Stimulated activated CD8-positive, alpha-beta memory T cell treated with anti-CD3 and anti-CD28 coated beads, Interleukin-2, amount 100 ng/mL, for 48 hours (primary cell): ENCODE measurements around the gene SVIL.
"Not testable (repeated sequence)": the region's sequence is repeated elsewhere in the genome, so short reads cannot be mapped to it uniquely, and the experiment has no call there.

Experiments
- DNase-seq, 2 donors: peaks; one replicate each; pipeline ENCODE4 v3.0.0-alpha.2; 2020; ENCODE audit warnings: low read depth in 2 of 2

The SVIL gene

DNA sequence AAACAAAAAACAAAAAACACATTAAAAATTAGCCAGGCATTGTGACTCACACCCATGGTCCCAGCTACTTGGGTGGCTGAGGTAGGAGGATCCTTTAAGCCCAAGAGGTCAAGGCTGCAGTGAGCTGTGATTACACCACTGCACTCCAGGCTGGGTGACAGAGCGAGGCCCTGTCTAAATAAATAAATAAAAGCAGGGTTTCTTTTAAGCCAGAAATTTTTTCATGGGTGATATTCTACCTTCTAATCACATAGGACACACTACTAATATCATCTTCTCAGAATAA lies 14.2 kb upstream of the SVIL start:
- no peak for DNase-seq

DNA sequence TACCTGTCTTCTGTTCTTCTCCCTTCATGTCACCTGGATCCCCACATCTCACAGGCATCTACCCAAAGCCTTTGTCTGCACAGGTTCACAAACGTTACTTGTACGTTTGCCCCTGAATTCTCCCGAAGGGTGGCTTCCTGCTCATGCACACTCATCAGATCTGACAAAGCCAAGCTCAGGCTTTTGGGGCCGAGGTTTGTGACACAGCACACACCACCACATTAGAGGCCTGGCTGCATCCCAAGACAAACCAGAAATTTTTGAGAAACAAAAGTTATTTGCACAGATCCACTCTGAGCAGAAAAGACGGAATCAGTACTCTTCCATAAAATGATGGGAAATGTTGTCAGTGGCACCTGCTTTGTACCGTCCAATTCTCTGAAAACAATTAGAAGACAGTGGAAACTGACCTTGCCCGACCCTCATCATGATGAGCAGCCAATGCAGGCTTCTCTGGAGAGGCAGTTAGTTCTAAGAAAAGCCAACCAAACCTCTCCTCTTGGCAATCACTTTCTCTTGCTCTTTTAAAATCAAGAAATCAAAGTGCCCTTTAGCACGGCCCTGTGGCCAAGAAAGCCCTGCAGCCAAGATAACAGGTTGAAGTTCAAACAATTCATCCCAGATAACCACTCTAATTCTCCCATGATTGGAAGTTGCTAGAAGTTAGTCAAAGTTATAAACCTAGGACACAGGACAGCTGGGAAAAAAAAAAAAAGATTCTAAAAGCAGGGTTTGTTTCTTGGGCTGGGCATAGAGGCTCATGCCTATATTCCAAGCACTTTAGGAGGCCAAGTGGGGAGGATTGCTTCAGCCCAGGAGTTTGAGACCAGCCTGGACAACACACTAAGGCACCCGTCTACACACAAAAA lies 13.6 kb upstream of the SVIL start:
- DNase-seq: peak in 1 of 2 donors; percentile 17

DNA sequence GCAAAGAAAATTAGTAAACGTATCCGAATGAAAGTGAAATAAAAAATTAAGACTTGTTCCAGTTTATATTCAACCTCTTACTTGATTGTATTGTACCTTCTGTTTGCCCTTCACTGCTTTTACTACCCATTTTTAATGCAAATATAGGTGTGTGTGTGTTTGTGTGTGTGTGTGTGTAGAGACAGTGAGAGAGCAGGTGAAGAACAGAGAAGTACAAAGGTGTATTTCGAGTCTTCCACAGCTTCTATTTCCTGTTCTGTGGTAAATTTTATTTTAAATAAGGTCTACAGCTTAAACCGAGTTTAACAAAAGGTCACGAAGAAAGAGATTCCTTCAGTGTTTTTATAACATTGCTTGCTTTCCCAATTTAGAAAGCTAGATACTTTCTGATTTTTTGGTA lies 12.7 kb upstream of the SVIL start:
- DNase-seq: no peak

DNA sequence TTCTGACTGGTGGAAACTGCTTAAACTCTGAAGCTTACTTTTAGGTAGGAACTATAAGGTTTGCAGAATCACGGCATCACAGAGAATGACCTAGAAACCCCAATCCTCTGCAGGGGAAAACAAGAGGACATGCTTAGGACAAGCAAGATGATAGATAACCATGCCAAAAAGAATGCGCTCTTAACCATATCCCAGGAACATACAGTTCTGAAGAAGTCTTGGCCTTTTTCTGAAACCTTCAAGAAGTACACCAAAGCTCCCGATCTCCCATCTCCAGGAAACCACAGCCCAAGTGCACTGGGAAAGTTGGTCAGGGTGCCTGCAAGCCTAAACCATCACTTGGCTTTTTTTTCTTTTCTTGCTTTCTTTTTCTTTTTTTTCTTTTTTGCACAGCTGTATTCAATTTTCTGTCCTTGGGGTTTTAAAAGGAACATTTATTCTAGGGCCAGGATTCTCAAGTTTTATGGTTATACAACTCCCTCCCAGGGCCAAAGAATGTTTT lies 12.2 kb upstream of the SVIL start:
- no peak for DNase-seq

DNA sequence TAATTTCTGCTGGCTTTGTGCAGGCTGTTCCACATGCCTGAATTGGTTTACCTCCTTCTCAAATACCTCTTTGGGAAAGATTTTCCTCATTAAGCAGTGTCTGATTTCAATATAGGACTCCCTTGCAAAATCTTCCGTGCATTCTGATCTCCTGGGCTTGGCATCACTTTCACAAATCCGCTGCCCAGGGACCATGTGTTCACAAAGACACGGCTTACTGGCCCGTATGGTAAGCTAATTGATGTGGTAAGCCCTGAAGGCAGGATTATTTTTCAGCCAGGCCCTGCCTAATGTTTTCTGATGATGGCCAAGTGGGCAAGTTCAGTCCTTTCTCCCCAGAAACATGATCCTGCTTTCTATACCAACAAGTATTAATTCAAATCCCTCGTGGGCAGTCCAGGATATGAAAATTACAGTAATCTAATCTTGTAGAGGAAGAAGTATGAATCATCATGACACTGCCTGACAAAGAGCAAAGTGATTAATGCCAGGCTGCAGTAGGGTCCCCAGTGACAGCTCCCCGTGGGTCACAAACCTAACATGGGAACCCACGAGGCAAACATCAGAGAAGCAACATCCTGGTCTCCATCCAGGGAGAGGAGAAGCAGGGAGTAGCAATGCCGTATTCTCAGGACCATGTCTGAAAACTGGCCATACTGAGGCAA lies 11.6 kb upstream of the SVIL start:
- no peak for DNase-seq

DNA sequence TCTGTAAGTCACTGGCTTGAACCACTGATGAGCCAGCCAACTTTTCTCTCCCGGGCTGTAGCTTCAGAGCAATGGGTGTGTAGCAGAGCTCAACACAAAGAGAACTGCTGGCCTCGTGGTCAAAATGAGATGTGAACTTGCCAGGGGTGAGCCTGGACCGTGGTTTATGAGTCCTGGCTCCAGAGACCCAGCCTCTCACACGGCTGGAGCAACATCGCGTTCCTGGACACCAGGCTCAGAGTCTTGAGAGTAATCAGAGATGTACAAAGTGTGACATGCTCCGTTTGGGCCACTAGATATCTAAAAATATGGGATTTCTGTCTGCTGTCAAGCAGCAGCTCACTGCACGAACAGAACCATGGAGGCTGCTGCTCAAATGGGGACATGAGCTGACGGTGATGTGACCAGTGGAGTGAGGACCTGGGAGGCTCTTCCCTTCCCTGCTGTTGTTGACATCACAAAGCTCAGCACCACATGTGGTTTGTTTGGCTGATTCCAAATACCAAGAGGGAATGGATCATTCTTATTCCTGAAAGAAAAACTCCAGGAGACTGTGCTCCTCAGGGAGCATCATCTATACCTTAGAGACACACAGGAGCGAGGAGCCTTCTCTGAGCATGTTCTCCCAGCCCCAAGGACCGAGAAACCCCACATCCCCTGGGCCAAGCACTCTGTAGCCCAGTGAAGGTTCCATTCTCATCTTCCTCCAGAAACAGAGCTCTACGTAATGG lies 9.2 kb upstream of the SVIL start:
- DNase-seq: no peak

DNA sequence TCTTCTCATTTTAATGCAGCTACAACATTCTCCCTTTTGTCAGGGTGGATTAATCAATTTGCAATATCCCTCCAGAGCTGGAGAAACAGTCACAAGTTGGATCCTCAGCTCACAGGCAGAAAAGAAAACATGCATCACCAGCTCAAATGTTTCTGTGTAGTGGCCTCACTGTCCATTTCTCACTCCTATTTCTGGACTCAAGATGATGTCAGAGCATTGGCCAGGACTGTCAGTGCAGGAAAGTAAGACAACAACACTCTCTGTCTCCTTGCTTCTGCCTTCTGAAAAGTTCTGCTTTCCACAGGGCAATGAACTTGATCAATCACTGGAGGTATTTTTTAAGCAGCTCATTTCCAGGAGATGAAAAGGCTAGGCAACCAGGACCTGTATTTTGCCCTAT lies 8.2 kb upstream of the SVIL start:
- DNase-seq: no peak

DNA sequence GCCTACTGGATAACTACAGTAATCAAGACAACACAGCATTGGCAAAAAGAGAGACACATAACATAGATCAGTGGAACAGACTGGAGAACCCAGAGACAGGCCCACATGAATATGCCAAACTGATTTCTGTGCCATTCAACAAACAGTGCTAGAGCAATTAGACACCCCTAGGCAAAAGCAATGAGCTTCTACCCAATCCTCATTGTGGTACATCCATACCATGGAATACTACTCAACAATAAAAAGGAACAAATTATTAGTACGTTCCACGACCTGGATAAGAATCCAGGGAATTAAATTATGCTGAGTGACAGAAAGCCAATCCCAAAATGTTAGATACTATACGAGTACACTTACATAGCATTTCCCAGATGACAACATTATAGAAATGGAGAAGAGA lies 2.8 kb upstream of the SVIL start:
- no peak for DNase-seq

DNA sequence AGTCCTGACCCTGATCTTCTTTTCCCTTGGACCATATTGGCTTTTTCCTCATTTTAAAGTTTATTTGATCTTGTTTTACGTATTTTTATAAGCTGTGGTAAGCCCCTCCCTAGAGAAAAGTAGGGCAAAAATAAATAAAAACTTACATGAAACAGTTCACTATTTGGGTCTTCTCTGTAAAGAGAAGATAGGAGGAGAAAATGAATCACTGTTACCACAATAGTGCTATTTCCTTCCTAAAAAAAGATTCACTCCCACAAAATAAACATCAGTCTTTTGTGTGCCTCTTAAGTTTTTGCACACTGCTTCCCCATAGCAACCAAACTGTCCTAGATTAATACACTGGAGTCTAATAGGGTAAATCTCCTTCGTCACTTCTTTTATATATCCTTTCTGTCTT lies 1.4 kb upstream of the SVIL start:
- DNase-seq: no peak

DNA sequence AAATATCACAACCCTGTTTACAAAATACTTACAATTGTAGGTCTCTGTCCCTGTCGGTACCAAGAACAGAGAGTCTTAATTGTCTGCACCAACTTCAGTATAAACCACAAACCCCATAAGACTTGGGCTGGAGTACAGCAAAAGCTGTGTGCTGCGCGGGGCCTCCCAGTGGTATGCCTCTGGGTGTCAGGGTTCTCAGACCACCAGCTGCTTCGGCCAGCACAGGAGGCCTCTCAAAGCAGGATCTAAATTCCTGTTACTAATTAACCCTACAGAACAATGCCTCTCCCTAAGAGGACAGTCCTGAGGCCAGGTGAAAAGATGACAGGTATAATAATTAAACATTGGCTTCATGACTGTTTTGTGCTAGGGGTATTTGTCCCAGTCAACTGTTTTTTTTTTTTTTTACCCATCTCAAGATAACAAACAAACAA lies 957 bp upstream of the SVIL start:
- DNase-seq: no peak

DNA sequence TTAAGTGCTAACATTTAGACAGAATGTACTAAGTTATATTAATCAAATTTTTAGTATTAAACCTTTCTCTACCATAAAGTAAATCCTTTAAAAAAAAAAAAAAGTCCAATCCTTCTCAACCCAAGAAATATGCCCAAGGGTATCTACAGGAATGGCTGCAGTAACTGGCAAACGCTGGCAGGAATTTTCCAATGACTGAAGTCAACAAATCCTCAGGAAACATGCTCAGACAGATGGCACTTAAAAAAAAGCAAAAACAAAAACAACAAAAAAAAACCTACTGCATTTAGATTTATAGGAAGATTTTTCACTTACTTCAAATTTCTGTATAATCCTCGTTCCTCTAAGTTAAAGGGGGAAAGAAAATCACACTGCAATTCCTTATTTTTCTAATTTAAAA lies 666 bp downstream of the SVIL start:
- no peak for DNase-seq

DNA sequence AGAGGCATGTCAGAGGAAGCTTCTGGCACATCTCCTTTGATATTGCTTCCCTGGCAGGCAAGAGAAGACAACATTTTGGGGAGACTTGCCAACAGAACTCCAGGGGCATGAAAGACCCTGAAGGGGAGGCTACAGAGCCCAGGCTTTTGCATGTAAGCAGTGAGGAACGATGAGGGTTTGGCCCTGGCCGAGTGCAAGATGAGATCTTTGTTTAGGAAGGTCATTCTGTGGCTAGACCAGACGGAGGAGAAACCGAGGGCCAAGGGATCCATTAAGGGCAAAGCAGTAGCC lies 3.8 kb downstream of the SVIL start:
- no peak for DNase-seq

DNA sequence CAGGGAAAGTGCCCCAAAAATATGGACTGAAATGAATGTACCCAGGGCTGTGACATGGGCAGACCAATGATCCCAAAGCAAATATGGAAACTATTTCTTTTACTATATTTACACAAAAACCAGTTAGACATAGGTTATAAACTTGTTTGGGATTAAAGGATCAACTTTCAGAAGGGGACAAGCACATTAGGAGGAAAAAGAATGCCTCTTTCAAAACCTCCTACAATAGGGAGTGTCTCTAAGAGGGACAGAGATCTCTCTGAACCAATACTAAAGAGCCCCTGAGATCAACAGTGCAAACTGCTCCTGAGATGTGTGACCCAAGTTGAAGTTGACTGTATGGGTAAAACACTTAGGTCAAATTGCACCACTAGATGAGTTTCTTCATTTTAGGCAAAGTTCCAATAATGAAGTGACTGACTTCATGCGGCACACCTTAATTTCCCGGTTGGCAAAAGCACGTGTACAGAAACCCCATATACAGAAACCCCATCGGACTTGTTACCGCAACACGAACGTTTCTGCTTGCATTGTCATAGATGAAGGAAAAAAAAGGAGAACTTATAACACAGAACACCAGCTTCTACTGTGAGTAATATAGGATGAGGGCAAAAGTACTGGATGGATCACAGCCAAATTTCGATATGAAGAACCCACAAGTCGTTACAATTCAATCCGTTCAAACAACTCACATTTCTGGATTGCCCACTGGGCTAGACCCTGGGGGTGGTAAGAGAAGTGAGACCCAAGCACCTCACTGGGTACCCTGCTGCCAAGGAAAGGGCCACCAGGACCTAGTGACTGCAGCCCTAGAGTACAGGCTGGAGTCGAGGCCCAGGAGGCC lies 4.3 kb downstream of the SVIL start:
- DNase-seq: no peak

DNA sequence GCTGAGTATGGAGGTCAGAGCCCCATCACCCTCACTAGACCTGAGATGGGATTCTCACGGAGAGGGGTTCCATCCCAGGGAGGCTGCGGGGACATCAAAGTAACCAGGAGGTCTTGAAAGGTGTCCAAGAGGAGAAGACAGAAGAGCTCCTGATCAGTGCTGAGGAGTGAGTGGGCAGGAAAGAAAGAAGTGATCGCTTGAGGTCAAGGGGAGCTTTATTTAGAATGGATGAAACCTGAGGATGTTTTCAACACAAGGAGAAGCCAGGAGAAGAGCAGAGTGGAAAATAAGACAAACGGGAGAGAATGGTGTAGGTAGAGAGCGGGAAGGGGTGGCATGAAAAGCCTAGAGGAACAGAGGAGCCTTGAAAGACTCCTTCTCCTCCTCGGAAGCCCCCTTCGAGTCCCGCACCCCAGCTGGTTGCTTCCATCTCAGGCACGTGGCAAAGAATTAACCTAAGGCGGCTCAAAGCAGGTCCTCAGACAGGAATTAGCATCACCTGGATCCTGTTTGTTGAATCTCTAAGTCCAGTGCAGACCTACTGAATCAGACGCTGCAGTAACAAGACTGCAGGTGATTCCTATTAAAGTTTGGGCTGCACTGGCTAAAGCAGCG lies 5.8 kb downstream of the SVIL start:
- no peak for DNase-seq

DNA sequence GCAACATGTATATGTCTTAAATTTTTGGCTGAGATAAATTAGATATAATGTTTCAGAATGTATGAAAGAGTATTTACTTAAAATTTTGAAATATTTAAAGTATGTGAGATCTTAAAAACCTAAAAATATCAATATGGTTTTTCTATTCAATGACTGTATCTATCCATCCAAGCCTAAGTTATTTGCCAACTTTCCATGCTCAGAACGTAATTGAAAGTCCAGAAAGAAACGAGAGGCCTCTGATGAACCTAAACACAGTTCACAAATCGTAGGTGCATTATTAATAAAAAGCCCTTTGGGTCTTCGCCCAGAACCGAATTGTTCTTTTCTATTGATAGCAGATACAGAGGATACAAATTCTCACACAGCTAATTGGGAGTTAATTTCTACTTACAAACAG lies 6.5 kb downstream of the SVIL start:
- no peak for DNase-seq

DNA sequence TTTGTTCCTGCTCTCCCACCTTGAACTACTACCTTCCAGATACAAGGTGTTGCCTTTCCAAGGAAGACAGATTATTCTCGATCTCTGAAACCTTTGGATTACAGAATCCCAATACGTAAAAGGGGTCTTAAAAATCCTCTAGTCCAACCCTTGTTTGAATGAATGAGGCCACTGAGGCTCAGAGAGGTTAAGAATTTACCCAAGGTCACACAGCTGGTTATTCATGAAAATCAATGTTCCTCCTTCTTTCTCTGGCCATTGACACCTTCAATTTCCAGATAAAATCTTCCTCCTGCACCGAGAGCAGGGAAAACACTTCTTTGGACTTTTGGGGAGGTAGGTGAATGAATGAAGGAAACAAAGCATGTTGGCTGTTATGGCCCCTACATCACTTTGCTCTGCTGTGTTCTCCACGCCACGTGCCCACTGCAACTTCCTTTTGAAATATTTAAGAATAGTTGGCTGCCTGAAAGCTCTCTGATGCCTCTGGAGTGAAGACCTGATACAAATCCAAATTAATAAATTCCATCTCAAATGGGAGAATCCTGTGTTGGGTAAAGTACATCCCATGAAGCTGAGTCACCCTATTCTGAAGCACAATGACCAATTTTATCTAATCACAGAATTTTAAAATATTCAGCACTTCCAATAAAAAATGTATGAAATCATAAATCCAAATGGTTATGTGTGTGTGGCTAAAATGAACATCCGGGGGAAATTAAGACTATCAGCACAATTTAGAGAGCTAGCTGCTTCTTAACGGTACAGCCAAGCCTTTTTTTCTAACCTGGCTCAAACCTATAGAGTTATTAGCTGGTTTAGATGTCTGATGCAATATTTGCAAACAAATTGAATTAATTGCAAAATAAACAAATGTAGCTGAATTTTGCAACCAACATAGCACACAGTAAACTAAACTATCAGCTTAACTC lies 7.3 kb downstream of the SVIL start:
- DNase-seq: no peak

DNA sequence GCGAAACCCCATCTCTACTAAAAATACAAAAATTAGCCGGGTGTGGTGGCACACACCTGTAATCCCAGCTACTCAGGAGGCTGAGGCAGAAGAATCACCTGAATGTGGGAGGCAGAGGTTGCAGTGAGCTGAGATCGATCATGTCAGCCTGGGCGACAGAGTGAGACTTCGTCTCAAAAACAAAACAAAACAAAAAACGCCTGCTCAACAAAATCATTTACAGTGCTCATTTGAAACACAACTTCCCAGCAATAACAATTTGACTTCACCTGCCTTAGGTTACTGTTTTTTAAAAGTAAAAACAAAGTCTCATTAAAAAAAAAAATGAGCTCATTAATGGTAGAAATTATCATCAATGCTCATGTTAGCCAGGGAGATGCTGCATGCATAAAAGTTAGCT lies 10.4 kb downstream of the SVIL start:
- DNase-seq: not testable (repeated sequence)

DNA sequence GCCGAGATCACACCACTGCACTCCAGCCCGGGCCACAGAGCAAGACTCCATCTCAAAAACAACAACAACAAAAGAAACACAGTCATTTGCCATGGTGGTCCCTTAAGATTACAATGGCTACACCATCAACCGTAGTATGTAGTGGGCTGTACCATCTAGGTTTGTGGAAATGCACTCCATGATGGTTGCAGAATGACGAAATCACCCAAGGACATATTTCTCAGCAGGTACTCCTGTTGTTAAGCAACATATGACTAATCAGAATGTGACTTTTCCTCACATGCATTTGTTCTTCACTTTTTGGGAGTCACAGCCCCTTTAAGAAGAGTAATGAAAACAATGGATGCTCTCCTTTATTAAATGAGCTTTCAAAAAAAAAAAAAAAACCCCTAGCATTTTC lies 11.0 kb downstream of the SVIL start:
- DNase-seq: no peak

DNA sequence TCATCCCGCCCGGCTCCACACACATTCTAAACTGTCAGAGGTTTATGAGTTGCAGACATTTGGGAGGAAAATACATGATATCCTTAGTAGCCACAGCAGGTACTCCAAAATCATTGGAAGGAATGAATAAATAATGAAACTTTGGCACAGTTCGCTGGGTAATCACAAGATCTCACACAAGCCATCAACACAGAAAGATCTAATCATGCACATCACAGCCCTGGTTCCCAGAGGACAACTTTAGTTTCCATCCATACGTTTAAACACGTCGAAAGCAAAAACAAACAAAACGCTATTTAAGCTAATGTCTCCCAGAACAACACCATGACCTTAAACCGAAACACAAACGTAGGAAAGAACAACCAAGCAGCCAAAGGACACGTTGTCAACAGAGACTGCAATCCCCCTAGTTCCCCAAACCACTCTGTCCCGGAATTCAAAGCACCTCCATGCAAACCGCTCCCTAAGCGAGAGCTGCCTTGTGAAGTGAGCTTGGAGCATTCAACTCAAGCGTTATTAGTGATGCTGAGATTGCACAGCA lies 12.3 kb downstream of the SVIL start:
- no peak for DNase-seq

DNA sequence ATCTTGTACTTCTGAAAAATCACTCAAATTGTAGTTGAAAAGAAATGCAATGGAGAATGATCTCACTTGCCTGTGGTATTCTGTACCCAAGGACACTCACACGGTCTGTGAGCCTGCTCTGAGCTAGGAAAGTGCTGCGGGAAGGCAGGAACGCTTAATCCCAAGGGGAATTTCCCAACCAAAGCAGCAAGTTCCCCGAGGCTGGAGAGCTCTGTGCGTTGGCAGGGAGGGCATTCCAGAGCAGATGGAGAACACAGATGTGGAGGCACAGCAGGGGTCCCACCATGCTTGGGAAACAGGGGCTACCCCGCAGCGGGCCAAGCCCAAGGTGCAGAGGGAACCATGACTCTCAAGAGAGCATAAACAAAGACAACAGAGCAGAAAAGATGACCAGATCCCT lies 13.6 kb downstream of the SVIL start:
- no peak for DNase-seq
